Hematopoietic multipotent progenitor cell (in vitro differentiated cells): ENCODE measurements around the gene CNOT3. TPM values are rescaled to one million over a fixed set of nuclear protein-coding genes. Genes with fewer than 3 reads are reported as not detected.
A peak's percentile ranks its signal among the peaks of the same experiment; 100 is the strongest.
"Not testable (repeated sequence)": the region's sequence is repeated elsewhere in the genome, so short reads cannot be mapped to it uniquely, and the experiment has no call there.

Source experiments
- DNase-seq, 3 donors: peaks; one replicate each; pipeline ENCODE4 v3.0.0-alpha.2; 2011 to 2015; ENCODE audit warnings: low read depth in 2 of 3, low spot score in 2 of 3
- total RNA-seq: library from RNA; depleted of rRNA; stranded (reverse); fragments of >200 nt; gene quantifications from one replicate; pipeline ENCODE4 v1.2.3, GENCODE V29; 2012

Gene CNOT3
- 20.2 TPM for total RNA-seq

DNA sequence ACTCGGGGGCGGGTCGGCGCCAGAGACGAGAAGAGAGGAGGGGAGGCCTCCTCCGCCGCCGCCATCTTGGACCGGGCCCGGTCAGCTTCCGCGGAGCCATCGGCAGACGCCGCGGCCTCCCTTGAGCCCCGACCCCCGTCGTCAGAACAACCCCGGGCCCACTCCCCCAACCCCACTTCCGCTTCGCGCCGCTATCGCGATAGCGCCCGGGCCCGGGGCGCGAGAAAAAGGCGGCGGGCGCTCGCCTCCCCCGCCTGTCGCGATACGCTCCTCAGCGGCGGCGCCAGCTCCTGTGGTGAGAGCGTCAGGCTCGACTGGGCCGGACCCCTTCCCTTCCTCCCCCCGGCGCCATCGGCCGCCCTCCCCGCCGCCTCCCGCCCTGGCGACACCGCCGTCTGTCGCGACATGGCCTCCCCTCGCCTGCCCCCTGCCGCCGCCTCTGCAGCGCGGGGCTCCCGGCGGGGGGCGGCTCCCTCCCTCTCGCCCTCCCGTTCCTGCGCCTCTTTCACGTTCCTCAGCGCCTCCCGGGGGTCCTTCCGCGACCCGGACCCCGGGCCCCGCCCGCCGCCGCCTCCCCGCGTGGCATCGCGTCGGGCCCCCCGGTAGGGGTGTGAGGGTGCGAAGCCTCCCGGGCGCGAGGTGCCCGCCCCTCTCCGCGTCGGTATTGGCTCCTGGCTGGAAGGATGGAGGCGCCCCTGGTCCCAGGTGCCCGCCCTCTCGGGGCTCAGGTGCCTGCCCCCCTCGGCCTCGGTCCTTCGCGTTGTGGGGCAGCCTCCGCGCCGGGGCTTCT, at the start of gene CNOT3:
TSS of gene CNOT3 (plus strand) at position 64 of the 790 bp plus-strand sequence. CDS start 5,217 bp downstream, outside the sequence.
- peak in 1 of 3 donors; percentile 9 for DNase-seq

DNA sequence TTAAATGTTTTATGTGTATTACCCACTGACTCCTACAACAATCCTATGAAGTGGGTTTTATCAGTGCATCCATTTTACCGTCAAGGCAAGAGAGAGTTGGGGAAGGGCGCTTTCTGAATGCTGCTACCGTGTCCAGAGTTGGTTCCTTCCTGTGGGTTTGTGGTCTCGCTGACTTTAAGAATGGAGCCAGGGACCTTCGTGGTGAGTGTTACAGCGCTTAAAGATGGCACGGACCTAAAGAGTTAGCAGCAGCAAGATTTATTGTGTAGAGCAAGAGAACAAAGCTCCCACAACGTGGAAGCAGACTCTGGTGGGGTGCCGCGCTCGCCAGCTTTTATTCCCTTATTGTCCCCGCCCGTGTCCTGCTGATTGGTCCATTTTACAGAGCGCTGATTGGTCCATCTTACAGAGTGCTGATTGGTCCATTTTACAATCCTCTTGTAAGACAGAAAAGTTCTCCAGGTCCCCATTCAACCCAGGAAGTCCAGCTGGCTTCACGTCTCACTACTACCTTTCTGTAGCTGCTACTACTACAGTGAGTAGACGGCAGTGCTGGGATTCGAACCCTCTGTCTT, 43.0 kb upstream of the CNOT3 start:
- DNase-seq, result peak in 2 of 3 donors; percentile 41 to 62

DNA sequence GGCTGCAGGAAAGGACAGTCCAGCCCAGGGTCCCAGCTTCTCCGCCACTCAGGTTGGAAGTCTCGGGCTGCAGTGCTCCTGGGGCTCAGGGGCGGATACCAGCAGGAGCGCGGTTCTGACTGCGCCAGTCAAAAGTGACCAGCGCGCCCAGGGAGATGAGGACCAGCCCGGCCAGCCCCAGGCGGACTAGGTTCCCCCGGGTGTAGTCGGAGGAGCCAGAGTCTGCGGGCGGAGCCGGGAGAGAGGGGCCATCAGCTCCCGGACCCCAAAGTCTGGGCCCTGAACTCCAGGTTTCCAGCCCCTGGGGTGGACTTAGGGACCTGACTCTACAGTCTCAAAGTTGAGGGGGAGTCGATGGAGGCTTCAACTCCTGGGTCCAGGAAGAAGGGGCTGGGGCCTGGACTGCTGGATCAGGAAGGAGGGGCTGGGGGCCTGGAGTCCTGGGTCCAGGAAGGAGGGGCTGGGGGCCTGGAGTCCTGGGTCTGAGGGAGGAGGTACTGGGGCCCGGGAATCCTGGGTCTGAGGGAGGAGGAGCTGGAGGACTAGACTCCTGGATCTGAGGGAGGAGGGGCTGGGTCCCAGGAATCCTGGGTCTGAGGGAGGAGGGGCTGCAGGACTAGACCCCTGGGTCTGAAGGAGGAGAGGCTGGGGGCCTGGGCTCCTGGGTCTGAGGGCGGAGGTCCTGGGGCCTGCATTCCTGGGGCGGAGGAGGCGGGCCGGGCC, 42.3 kb upstream of the CNOT3 start:
- DNase-seq, result no peak

DNA sequence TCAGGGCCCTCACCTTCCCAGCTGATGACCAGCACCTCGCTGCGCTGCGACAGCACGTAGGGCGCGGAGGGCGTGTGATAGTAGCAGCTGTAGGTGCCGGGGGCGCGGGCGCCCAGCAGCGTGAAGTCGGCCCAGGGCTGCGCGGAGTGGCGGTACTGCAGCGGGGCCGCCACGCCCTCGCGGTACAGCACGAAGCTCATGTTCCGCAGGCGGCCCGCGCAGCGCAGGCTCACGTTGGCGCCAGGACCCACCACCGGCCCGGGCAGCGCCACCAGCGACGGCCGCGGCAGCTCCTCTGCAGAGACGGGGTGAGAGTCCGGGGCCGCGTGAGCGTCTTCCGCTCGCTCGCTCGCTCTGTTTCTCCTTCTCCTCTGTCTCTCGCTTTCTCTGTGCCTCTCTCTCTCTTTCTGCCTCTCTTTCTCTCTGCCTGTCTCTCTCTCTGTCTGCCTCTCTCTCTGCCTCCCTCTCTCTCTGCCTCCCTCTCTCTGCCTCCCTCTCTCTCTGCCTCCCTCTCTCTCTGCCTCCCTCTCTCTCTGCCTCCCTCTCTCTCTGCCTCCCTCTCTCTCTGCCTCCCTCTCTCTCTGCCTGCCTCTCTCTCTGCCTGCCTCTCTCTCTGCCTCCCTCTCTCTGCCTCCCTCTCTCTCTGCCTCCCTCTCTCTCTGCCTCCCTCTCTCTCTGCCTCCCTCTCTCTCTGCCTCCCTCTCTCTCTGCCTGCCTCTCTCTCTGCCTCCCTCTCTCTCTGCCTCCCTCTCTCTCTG, 41.5 kb upstream of the CNOT3 start:
- DNase-seq, result peak in 2 of 3 donors; percentile 35 to 57

DNA sequence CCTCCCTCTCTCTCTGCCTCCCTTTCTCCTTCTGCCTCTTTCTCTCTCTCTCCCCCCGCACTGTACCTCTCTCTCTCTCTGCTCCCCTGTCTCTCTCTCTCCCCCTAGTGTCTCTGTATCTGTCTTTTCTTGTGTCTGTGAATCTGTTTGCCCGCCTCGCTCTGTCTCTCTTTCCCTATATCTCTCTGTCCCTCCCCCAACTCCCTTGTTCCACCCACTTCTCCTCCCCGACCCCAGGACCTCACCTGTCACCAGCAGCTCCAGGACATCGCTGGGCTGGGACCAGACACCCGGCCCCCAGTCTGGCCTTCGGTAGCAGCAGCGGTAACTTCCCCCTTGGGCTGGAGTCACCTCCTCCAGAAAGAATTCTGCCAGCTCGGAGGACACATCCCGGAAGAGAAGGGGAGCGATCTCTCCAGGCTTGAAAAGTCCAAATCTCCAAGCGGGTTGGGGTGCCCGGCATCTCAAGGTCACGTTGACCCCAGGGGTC, 40.9 kb upstream of the CNOT3 start:
- no peak for DNase-seq

DNA sequence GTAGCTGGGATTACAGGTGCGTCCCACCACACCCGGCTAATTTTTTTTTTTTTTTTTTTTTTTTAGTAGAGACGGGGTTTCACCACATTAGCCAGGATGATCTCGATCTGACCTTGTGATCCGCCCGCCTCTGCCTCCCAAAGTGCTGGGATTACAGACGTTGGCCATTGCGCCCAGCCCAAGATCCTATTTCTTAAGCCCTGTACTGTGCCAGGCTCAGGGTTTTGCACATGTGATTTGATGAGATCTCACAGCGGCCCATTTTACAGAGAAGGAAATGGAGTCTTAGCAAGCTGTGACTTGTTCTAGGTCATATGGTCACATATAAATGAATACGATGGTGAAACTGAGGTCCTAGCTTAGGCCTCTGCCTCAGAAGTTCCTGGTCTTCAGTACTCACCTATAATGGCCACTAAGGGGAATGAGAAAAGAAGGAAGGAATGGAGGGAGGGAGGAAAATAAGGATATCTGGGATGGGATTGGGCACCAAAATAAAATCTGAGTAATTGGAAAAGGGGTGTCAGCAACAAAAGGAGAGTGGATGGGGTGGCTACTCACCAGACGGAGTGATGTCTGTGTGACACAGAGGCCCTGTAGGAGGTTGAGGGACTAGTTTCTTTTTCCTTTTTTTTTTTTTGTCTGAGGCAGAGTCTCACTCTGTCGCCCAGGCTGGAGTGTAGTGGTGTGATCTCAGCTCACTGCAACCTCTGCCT, 38.2 kb upstream of the CNOT3 start:
- DNase-seq, result no peak

DNA sequence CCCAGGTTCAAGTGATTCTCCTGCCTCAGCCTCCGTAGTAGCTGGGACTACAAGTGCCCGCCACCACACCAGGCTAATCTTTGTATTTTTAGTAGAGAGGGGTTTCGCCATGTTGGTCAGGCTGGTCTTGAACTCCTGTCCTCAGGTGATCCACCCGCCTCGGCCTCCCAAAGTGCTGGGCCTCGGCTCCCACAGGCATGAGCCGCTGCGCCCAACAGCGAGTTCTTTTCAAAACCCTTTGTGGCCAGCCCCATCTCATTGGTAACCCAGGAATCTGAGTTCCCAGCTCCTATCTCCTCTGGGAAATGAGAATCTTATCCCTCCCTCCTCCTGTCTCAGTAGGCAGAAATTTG, 37.7 kb upstream of the CNOT3 start:
- DNase-seq, result not testable (repeated sequence)

DNA sequence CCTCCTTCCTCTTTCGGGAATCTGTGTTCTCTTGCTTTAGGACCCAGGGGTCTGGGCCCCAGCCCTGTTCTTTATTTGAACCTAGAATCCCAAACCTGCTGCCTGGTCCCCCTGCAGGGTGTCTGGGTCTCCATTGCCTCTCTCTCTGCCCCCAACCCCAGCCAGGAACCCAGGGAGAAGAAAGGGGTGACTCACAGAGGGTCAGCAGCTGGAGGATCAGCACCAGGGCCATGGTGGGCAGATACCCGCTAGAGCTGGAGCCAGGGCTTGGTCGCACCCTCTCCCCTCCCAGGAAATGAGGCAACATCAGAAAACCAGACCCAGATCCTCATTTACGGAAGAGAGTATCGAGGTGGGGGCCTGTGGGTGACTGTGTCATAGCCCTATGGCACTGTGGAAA, 37.0 kb upstream of the CNOT3 start, which contains the start of gene OSCAR:
TSS of gene OSCAR (minus strand) at position 243 of the 400 bp plus-strand sequence. CDS start at position 232, 11 bp downstream.
- peak in 2 of 3 donors; percentile 37 to 43 for DNase-seq

DNA sequence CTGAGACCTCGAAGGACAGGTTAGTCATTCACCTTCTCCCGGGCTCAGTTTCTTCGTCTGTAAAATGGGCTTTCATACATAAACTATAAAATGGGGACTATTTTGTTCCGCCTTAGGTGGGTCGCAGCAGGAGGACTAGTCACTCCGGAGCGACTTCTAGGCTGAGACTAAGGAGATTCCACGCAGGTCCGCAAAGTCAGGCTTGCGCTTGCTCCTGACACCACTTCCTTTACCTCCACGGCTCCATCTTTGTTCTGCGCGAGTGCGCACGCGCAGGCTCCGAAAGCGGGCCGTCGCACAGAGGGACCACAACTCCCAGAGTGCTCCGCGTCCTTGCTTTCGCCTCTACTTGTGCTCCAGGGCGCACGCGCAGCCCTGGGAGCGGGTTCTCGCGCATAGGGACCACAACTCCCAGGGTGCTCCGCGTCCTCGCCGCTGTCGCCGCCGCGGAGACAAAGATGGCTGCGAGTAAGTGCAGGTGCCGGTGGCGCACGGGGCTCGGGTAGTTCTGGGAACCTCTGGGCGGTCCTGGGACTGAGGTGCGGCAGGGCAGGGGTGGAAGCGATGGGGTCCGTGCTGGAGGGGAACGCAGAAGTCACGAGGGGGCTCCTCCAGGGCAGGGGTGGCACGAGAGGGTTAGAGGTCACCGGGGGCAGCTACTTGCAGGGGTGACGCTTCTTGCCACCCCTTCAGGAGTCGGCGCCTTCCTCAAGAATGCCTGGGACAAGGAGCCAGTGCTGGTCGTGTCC, 35.0 kb upstream of the CNOT3 start, which contains the start of gene NDUFA3:
TSS of gene NDUFA3 (plus strand) at position 435 of the 749 bp plus-strand sequence. CDS start at position 459, 24 bp downstream.
- peak; percentile 98 to 100 (median 99) for DNase-seq

DNA sequence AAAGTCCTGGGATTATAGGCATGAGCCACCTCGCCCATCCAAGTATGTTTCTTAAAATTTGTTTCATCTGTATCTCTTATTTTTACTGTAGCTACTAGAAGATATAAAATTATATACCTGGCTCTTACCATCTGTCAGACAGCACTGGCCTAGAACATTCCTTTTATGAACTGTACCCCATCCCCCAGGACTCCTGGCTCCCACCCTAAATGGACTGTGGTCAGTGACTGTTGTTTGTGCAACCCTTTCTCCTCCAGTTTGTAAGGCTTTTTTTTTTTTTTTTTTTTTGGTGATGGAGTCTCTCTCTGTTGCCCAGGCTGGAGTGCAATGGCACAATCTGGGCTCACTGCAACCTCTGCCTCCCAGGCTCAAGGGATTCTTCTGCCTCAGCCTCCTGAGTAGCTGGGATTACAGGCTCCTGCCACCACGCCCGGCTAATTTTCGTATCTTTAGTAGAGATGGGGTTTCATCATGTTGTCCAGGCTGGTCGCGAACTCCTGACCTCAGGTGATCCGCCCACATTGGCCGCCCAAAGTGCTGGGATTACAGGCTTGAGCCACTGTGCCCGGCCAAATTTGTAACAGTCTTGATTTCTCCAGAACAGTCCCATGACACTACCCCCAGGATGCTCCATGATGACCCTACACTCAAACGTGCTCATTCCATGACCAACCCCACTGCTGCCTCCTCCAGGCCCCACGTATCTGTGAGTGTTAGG, 32.4 kb upstream of the CNOT3 start:
- no peak for DNase-seq

DNA sequence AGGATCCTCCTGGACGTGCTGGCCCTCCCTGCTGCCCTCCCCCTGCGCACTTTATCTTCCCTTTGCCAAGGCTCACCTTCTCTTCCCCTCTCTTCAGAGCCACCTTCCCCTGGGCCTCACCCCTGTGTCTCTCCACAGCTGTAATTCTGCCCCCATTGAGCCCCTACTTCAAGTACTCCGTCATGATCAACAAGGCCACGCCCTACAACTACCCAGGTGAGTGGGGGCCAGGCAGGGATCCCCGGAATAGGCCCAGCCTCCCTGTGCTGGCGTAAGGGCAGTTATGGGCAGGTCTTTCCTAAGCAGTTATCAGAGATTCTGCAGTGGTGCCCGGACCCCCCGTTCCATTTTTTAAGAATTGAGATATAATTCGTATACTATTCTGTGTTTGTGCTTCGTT, 31.8 kb upstream of the CNOT3 start:
- DNase-seq, result no peak

DNA sequence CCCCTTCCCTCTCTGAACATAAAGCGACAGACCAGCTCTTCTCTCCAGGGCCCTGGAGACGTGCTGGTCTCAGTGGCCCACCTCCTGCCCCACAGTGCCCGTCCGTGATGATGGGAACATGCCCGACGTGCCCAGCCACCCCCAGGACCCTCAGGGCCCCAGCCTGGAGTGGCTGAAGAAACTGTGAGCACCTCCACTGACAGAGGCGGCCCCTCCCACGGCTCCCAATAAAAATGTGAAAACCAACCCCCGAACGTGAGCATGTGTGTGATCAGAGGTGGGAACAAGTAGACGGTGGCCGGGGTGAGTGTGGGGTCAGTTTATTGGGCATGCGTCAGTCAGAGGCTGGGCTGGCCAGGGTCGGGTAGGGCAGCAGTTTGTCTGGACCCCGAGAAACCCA, 30.8 kb upstream of the CNOT3 start:
- DNase-seq, result no peak

DNA sequence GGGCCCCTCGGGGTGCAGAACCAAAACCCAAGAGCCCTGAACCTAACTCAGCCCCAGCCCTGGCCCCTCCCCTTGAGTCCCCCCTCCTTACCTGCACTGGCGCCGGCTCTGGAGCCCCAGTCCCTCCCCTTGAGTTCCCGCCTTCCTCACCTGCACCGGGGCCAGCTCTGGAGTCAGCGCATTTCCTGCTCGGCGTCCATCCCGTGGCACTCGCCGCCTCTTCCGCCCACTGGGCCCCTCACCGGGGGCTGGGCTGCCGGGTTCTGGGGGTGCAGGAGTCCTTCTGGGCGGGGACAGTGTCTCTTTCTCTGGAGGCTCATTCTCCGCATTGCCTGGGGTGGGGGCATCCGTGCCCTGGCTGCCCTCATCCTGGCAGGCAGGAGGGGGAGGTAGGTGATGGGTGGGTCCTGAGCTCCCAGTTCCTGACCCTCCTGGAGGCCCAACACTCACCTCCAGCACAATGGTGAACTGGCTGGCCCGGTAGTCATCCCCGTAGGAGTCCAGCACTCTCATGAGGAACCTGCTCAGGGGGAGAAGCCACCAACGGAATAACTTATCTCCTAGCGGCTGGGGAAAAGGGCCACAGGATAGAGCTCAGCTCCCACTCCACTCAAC, 29.6 kb upstream of the CNOT3 start:
- no peak for DNase-seq

DNA sequence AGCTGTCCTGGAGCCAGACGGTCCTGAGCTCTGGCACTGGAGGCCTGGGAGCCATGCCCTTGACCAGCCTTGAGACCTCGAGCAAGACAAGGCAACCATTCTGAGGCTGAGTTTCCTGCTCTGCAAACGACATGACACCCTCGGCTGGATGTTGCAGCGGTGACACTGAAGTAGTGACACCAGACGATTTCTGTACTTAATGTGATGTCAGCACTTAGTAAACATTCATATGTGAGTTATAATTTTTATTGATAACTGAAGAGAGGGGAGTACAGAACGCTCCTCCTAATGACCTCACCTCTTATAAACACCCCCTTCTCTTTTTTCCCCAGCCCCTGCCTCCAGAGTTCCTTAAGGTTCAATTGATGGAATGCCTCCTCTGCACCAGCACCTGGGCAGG, 29.1 kb upstream of the CNOT3 start:
- no peak for DNase-seq

DNA sequence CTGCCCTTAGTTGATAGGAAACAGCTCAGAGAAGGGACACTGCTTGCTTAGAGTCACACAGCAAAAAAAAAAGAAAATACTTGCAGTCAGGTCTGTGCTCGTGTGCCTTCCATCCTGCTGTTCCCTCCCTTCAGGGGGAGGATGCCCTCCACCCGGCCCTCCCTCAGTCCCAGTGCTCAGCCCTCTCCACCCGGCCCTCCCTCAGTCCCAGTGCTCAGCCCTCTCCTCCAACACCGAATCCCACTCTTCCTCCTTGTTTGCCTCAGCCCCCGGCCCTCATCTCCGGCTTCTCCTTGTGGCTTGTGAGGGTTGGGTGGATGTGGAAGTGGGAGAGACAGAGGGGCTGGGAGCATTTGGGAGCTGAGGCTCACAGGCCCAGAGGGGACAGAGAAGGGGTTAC, 27.9 kb upstream of the CNOT3 start:
- DNase-seq, result no peak

DNA sequence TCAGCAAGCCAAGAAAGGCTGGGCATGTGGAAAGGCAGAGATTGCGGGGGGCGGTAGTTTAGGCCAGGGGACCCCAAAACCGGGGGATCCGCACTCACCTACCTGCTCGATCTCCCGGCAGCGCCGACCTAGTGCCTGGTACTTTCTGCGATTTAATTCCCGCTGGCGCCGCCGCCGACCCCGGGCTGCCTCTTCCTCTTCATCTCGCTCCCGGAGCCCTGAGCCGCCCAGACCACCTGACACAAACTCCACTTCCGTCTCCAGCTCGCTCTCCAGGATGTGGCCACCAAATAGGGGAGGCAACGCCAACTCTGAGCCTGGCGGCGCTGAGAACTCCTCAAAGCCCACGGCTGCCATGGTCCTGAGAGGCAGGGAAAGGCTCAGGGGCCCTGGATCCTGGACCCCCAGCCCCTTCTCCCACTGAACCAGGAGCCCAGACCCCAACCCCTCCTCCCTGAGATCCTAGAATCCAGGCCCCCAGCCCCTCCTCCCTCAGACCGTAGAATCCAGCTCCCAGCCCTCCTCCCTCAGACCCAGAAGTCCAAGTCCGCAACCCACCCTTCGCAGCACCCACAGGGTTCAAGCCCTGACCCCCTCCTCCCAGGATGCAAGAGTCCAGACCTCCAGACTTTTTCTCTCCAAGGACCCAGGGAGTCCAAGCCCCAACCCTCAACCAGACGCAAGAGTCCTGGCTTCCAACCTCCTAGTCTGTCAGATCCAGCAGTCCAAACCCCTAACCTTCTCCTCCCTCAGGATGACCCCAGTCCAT, 23.0 kb upstream of the CNOT3 start:
- peak in 2 of 3 donors; percentile 50 to 55 for DNase-seq
